ENCODE data around the gene FAM234A. TPM values are rescaled to one million over a fixed set of nuclear protein-coding genes. Genes with fewer than 3 reads are reported as not detected.

FAM234A gene
- total and polyA plus RNA-seq, 8 donors = 49.7 to 92.6 (median 58.1) TPM

- Histone ChIP-seq H3K36me3 (peaks cover 0 to 5% of the 10 kb centered on the region in 2 donors), H3K4me3 (no peak overlapping the region), H3K4me1 (peaks cover 6 to 9% of the 10 kb centered on the region in 2 donors), H3K27me3 (peaks cover 17 to 66% of the 10 kb centered on the region in 2 donors), H3K9me3 (no peaks in the 10 kb centered on the region), H3K27ac (no peak overlapping the region)
- no peak for TF ChIP-seq CTCF (IDR thresholded peaks at IDR 0.05)
- ATAC-seq = no peak
- no peak for DNase-seq
- intact Hi-C loops (cut with DNase I) = no loop called here
These were observed 47.1 kb downstream of the FAM234A start for GRCh38 chr16:281660-282255.

- intact Hi-C loops (cut with DNase I) = no loop called here
- ATAC-seq (no peak), DNase-seq (no peak)
- Histone ChIP-seq H3K4me3 (no peak overlapping the region), H3K27ac (no peak overlapping the region), H3K36me3 (peaks cover 0 to 12% of the 10 kb centered on the region in 2 donors), H3K4me1 (peaks cover 6 to 9% of the 10 kb centered on the region in 2 donors), H3K9me3 (no peaks in the 10 kb centered on the region), H3K27me3 (peaks cover 17 to 59% of the 10 kb centered on the region in 2 donors)
- no peak for TF ChIP-seq CTCF (IDR thresholded peaks at IDR 0.05)
These were observed 47.9 kb downstream of the FAM234A start for GRCh38 chr16:282491-282890.

GRCh38 chr16:283033-283805 is 48.6 kb downstream of the FAM234A start, which contains the start of gene PDIA2:
TSS of gene PDIA2 (plus strand) at chr16:283164. CDS start at chr16:283170, 6 bp downstream.
- H3K4me1 ChIP-seq = peaks cover 6 to 9% of the 10 kb centered on the region in 2 donors
- no peak for ATAC-seq
- H3K4me3 ChIP-seq = no peak within 1 kb of the TSS
- H3K27ac ChIP-seq = no peak within 1 kb of the TSS
- peaks cover 0 to 19% of the 10 kb centered on the region in 2 donors for H3K36me3 ChIP-seq
- no peak for DNase-seq
- intact Hi-C loops (cut with DNase I) = no loop called here
- H3K9me3 ChIP-seq = no peaks in the 10 kb centered on the region
- no peak for TF ChIP-seq CTCF (IDR thresholded peaks at IDR 0.05)
- H3K27me3 ChIP-seq = peaks cover 17 to 52% of the 10 kb centered on the region in 2 donors

- no peak for TF ChIP-seq CTCF (IDR thresholded peaks at IDR 0.05)
- Histone ChIP-seq H3K4me3 (no peak overlapping the region), H3K9me3 (no peaks in the 10 kb centered on the region), H3K27ac (no peak overlapping the region), H3K36me3 (peaks cover 0 to 32% of the 10 kb centered on the region in 2 donors), H3K27me3 (peaks cover 17 to 39% of the 10 kb centered on the region in 2 donors), H3K4me1 (peaks cover 6 to 9% of the 10 kb centered on the region in 2 donors)
- intact Hi-C loops (cut with DNase I) = no loop called here
- DNase-seq = no peak
- ATAC-seq = no peak
These were observed 49.8 kb downstream of the FAM234A start for GRCh38 chr16:284204-285120.
